ENCODE data around the gene RPRD1B. TPM values are rescaled to one million over a fixed set of nuclear protein-coding genes. Genes with fewer than 3 reads are reported as not detected.
A peak's percentile ranks its signal among the peaks of the same experiment; 100 is the strongest.

Gene RPRD1B
- total RNA-seq, 8 experiments from 2014 or later = 12.7 to 34.1 (median 21.0) TPM

- 66 to 100% (median 80%) methylated on average over 1 to 4 of the region's 4 CpGs; no CpG with 5 or more reads in 5 of the 10 experiments for WGBS, 10 experiments
- in situ Hi-C loops (cut with MboI; ENCODE audit: low pct_unique_long_range_greater_than_20kb in 2 of 9, low sequenced_read_pairs in 9 of 9, unreplicated experiment in 9 of 9) = loop anchor here in 7 of 9 experiments (10.0 to 25.0 kb wide), 2 partner anchors 427 to 430 kb away; no protein-coding TSS in a partner anchor
- no peak overlapping the region for H3K27ac ChIP-seq
- no peak overlapping the region for H3K4me3 ChIP-seq
- H3K4me1 ChIP-seq (replicated peaks in 1 of 2) = peaks cover 62 to 82% of the 10 kb centered on the region in 2 donors
- ATAC-seq (replicated peaks in 6 of 8) = no peak
These were observed 41.6 kb upstream of the RPRD1B start for GRCh38 chr20:37991908-37992307.

- H3K27ac ChIP-seq = peak overlapping the region; percentile 38 to 84
- in situ Hi-C loops (cut with MboI; ENCODE audit: low pct_unique_long_range_greater_than_20kb in 2 of 9, low sequenced_read_pairs in 9 of 9, unreplicated experiment in 9 of 9) = loop anchor here in 7 of 9 experiments (10.0 to 25.0 kb wide), 2 partner anchors 428 to 431 kb away; no protein-coding TSS in a partner anchor
- H3K4me1 ChIP-seq (replicated peaks in 1 of 2) = peaks cover 52 to 73% of the 10 kb centered on the region in 2 donors
- H3K4me3 ChIP-seq = no peak overlapping the region
- WGBS, 10 experiments = 0 to 56% (median 15%) methylated on average over 1 to 2 of the region's 5 CpGs; no CpG with 5 or more reads in 2 of the 10 experiments
- ATAC-seq (replicated peaks in 6 of 8) = peak; percentile 17 to 99 (median 76)
These were observed 40.6 kb upstream of the RPRD1B start for GRCh38 chr20:37992802-37993409.

- H3K4me1 ChIP-seq (replicated peaks in 1 of 2) = peaks cover 39 to 57% of the 10 kb centered on the region in 2 donors
- WGBS, 10 experiments = 50 to 96% (median 76%) methylated on average over 1 to 4 of the region's 4 CpGs; no CpG with 5 or more reads in 1 of the 10 experiments
- H3K27ac ChIP-seq = no peak overlapping the region
- no peak overlapping the region for H3K4me3 ChIP-seq
- ATAC-seq (replicated peaks in 6 of 8) = no peak
- in situ Hi-C loops (cut with MboI; ENCODE audit: low pct_unique_long_range_greater_than_20kb in 2 of 9, low sequenced_read_pairs in 9 of 9, unreplicated experiment in 9 of 9) = loop anchor here in 7 of 9 experiments (10.0 to 25.0 kb wide), 2 partner anchors 430 to 432 kb away; no protein-coding TSS in a partner anchor
These were observed 39.0 kb upstream of the RPRD1B start for GRCh38 chr20:37994512-37994911.

- no peak for ATAC-seq (replicated peaks in 6 of 8)
- H3K27ac ChIP-seq = peak overlapping the region in 1 of 2 donors; percentile 57
- no peak overlapping the region for H3K4me3 ChIP-seq
- in situ Hi-C loops (cut with MboI; ENCODE audit: low pct_unique_long_range_greater_than_20kb in 2 of 9, low sequenced_read_pairs in 9 of 9, unreplicated experiment in 9 of 9) = loop anchor here in 7 of 9 experiments (10.0 to 25.0 kb wide), 2 partner anchors 431 to 434 kb away; no protein-coding TSS in a partner anchor
- 87 to 100% (median 92%) methylated on average over 2 to 6 of the region's 9 CpGs; no CpG with 5 or more reads in 3 of the 10 experiments for WGBS, 10 experiments
- peaks cover 27 to 42% of the 10 kb centered on the region in 2 donors for H3K4me1 ChIP-seq (replicated peaks in 1 of 2)
These were observed 37.5 kb upstream of the RPRD1B start for GRCh38 chr20:37995856-37996605.

GRCh38 chr20:37997516-37997915 is 36.0 kb upstream of the RPRD1B start:
- WGBS, 10 experiments = 68 to 100% (median 100%) methylated on average over 1 to 3 of the region's 3 CpGs; no CpG with 5 or more reads in 3 of the 10 experiments
- no peak for ATAC-seq (replicated peaks in 6 of 8)
- no peak overlapping the region for H3K4me3 ChIP-seq
- in situ Hi-C loops (cut with MboI; ENCODE audit: low pct_unique_long_range_greater_than_20kb in 2 of 9, low sequenced_read_pairs in 9 of 9, unreplicated experiment in 9 of 9) = loop anchor here in 7 of 9 experiments (10.0 to 25.0 kb wide), 2 partner anchors 433 to 435 kb away; no protein-coding TSS in a partner anchor
- no peak overlapping the region for H3K27ac ChIP-seq
- H3K4me1 ChIP-seq (replicated peaks in 1 of 2) = peaks cover 12 to 27% of the 10 kb centered on the region in 2 donors

GRCh38 chr20:37999526-38000263 is 33.9 kb upstream of the RPRD1B start:
- in situ Hi-C loops (cut with MboI; ENCODE audit: low pct_unique_long_range_greater_than_20kb in 2 of 9, low sequenced_read_pairs in 9 of 9, unreplicated experiment in 9 of 9) = loop anchor here in 7 of 9 experiments (10.0 to 25.0 kb wide), 2 partner anchors 435 to 437 kb away; no protein-coding TSS in a partner anchor
- Histone ChIP-seq H3K4me3 (no peak overlapping the region), H3K4me1 (replicated peaks in 1 of 2) (peaks cover 5 to 21% of the 10 kb centered on the region in 2 donors), H3K27ac (no peak overlapping the region)
- ATAC-seq (replicated peaks in 6 of 8) = no peak
- 78 to 100% (median 93%) methylated on average over 2 to 15 of the region's 15 CpGs for WGBS, 10 experiments

GRCh38 chr20:38000293-38000692 is 33.3 kb upstream of the RPRD1B start:
- Histone ChIP-seq H3K4me1 (replicated peaks in 1 of 2) (peaks cover 11 to 25% of the 10 kb centered on the region in 2 donors), H3K4me3 (no peak overlapping the region), H3K27ac (no peak overlapping the region)
- 80 to 94% (median 90%) methylated on average over 2 to 10 of the region's 13 CpGs; no CpG with 5 or more reads in 4 of the 10 experiments for WGBS, 10 experiments
- in situ Hi-C loops (cut with MboI; ENCODE audit: low pct_unique_long_range_greater_than_20kb in 2 of 9, low sequenced_read_pairs in 9 of 9, unreplicated experiment in 9 of 9) = no loop called here
- no peak for ATAC-seq (replicated peaks in 6 of 8)

GRCh38 chr20:38001173-38001875 is 32.2 kb upstream of the RPRD1B start:
- Histone ChIP-seq H3K4me3 (no peak overlapping the region), H3K27ac (no peak overlapping the region), H3K4me1 (replicated peaks in 1 of 2) (peaks cover 11 to 25% of the 10 kb centered on the region in 2 donors)
- in situ Hi-C loops (cut with MboI; ENCODE audit: low pct_unique_long_range_greater_than_20kb in 2 of 9, low sequenced_read_pairs in 9 of 9, unreplicated experiment in 9 of 9) = no loop called here
- no peak for ATAC-seq (replicated peaks in 6 of 8)
- 33 to 100% (median 94%) methylated on average over 1 to 3 of the region's 6 CpGs; no CpG with 5 or more reads in 5 of the 10 experiments for WGBS, 10 experiments

- no peak for ATAC-seq (replicated peaks in 6 of 8)
- H3K27ac ChIP-seq = no peak overlapping the region
- H3K4me1 ChIP-seq (replicated peaks in 1 of 2) = peaks cover 11 to 20% of the 10 kb centered on the region in 2 donors
- no peak overlapping the region for H3K4me3 ChIP-seq
- WGBS, 10 experiments = 96% methylated on average over 4 of the region's 4 CpGs; no CpG with 5 or more reads in 9 of the 10 experiments
- in situ Hi-C loops (cut with MboI; ENCODE audit: low pct_unique_long_range_greater_than_20kb in 2 of 9, low sequenced_read_pairs in 9 of 9, unreplicated experiment in 9 of 9) = no loop called here
These were observed 31.6 kb upstream of the RPRD1B start for GRCh38 chr20:38001981-38002380.

GRCh38 chr20:38002422-38002821 is 31.1 kb upstream of the RPRD1B start:
- Histone ChIP-seq H3K4me1 (replicated peaks in 1 of 2) (peaks cover 11 to 19% of the 10 kb centered on the region in 2 donors), H3K27ac (no peak overlapping the region), H3K4me3 (no peak overlapping the region)
- 86 to 100% (median 94%) methylated on average over 1 to 6 of the region's 8 CpGs; no CpG with 5 or more reads in 2 of the 10 experiments for WGBS, 10 experiments
- in situ Hi-C loops (cut with MboI; ENCODE audit: low pct_unique_long_range_greater_than_20kb in 2 of 9, low sequenced_read_pairs in 9 of 9, unreplicated experiment in 9 of 9) = no loop called here
- no peak for ATAC-seq (replicated peaks in 6 of 8)

- peaks cover 11 to 19% of the 10 kb centered on the region in 2 donors for H3K4me1 ChIP-seq (replicated peaks in 1 of 2)
- no peak for ATAC-seq (replicated peaks in 6 of 8)
- in situ Hi-C loops (cut with MboI; ENCODE audit: low pct_unique_long_range_greater_than_20kb in 2 of 9, low sequenced_read_pairs in 9 of 9, unreplicated experiment in 9 of 9) = no loop called here
- 67 to 100% (median 93%) methylated on average over 1 of the region's 1 CpG; no CpG with 5 or more reads in 4 of the 10 experiments for WGBS, 10 experiments
- no peak overlapping the region for H3K4me3 ChIP-seq
- H3K27ac ChIP-seq = no peak overlapping the region
These were observed 29.1 kb upstream of the RPRD1B start for GRCh38 chr20:38004416-38004815.

GRCh38 chr20:38005903-38006302 is 27.6 kb upstream of the RPRD1B start:
- in situ Hi-C loops (cut with MboI; ENCODE audit: low pct_unique_long_range_greater_than_20kb in 2 of 9, low sequenced_read_pairs in 9 of 9, unreplicated experiment in 9 of 9) = no loop called here
- 80 to 100% (median 92%) methylated on average over 2 to 5 of the region's 5 CpGs for WGBS, 10 experiments

More at GRCh38 chr20:38005903-38006302, 27.6 kb upstream of the RPRD1B start:
- no peak for ATAC-seq (replicated peaks in 6 of 8)
- Histone ChIP-seq H3K4me1 (replicated peaks in 1 of 2) (peaks cover 11 to 19% of the 10 kb centered on the region in 2 donors), H3K4me3 (no peak overlapping the region), H3K27ac (no peak overlapping the region)
